Measurements from ENCODE around the gene ZNF516. TPM values are rescaled to one million over a fixed set of nuclear protein-coding genes. Genes with fewer than 3 reads are reported as not detected.

The ZNF516 gene
- total RNA-seq, 2 experiments from 2014 or later = 7.4 to 8.4 TPM

- no peak for DNase-seq
- Mint-ChIP-seq H3K36me3 (ENCODE audit: low read depth) (no peaks in the 10 kb centered on the region), H3K27me3 (ENCODE audit: low read depth) (peaks cover 32% of the 10 kb centered on the region), H3K4me1 (ENCODE audit: low read depth) (peaks cover 16% of the 10 kb centered on the region), H3K4me3 (no peak overlapping the region), H3K27ac (no peak overlapping the region), H3K9me3 (no peaks in the 10 kb centered on the region)
- intact Hi-C loops (cut with micrococcal nuclease) = no loop called here
- CTCF ChIA-PET = no interaction called here
Observed at GRCh38 chr18:76522551-76522950, 27.5 kb upstream of the ZNF516 start.

DNA sequence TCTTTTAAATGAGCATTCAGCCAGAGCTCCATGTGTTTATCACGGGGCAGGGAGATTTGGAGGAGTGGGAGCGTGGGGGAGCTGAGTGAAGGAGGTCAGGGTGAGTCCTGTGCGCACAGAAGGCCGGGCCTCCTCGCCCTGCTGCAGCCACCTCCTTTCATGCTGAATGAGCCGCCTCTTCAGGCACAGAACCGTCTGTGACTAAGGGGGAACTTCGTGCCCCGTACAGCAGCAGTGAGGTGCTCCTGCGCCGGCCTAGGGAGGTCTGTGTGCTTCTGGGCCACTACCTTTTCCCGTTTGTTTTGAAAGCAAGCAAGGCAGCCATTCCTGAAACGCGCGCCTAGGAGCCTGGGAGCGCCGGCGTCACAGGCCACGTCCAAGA is 27.1 kb upstream of the ZNF516 start:
- Mint-ChIP-seq H3K4me1 (ENCODE audit: low read depth) (peaks cover 18% of the 10 kb centered on the region), H3K9me3 (no peaks in the 10 kb centered on the region), H3K36me3 (ENCODE audit: low read depth) (no peaks in the 10 kb centered on the region), H3K4me3 (no peak overlapping the region), H3K27me3 (ENCODE audit: low read depth) (peaks cover 36% of the 10 kb centered on the region), H3K27ac (no peak overlapping the region)
- CTCF ChIA-PET = no interaction called here
- DNase-seq = no peak
- intact Hi-C loops (cut with micrococcal nuclease) = no loop called here

- intact Hi-C loops (cut with micrococcal nuclease) = no loop called here
- no peak overlapping the region for H3K27ac Mint-ChIP-seq
- peaks cover 32% of the 10 kb centered on the region for H3K27me3 Mint-ChIP-seq (ENCODE audit: low read depth)
- H3K9me3 Mint-ChIP-seq = no peaks in the 10 kb centered on the region
- CTCF ChIA-PET = no interaction called here
- no peak for DNase-seq
- no peak overlapping the region for H3K4me3 Mint-ChIP-seq
- peaks cover 18% of the 10 kb centered on the region for H3K4me1 Mint-ChIP-seq (ENCODE audit: low read depth)
- H3K36me3 Mint-ChIP-seq (ENCODE audit: low read depth) = no peaks in the 10 kb centered on the region
Observed at GRCh38 chr18:76521417-76522121, 26.5 kb upstream of the ZNF516 start.

DNA sequence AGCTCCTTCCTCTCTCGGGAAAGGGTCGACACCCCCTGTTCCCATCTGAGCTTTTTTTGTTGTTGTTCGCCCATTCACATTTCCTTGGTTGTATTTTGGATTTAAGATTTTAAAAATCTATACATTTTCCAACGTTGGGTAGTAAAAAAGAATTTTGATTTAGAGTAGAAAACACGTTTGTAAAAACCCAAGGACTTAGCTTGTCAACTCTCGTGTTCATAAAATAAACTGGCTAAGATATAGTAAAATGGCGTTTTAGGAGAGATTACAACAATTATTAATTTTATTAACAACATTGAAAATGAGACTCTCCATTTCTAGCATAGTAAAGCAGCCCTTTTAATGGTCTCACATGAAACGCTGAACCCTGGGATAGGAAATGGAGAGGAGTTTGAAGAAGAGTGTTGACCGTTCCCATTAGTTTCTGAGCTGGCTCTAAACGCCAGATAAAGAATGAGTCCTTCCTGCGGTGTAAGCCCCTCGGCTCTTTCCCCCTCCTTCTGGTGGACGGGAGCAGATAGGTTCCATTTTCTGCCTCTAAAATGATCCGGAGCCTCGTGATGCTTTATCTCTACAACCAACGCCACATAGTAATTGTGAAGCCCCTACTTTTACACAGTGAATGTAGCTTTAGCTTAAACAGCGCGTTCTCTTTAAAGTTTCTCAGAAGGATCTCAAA is 24.0 kb upstream of the ZNF516 start:
- Mint-ChIP-seq H3K9me3 (no peaks in the 10 kb centered on the region), H3K27me3 (ENCODE audit: low read depth) (peaks cover 28% of the 10 kb centered on the region), H3K27ac (no peak overlapping the region), H3K36me3 (ENCODE audit: low read depth) (no peaks in the 10 kb centered on the region), H3K4me1 (ENCODE audit: low read depth) (peaks cover 17% of the 10 kb centered on the region), H3K4me3 (peak overlapping the region; percentile 58)
- no peak for DNase-seq
- CTCF ChIA-PET = no interaction called here
- intact Hi-C loops (cut with micrococcal nuclease) = no loop called here

- Mint-ChIP-seq H3K36me3 (ENCODE audit: low read depth) (no peaks in the 10 kb centered on the region), H3K27me3 (ENCODE audit: low read depth) (peaks cover 28% of the 10 kb centered on the region), H3K27ac (no peak overlapping the region), H3K4me3 (peak overlapping the region; percentile 58), H3K4me1 (ENCODE audit: low read depth) (peaks cover 17% of the 10 kb centered on the region), H3K9me3 (no peaks in the 10 kb centered on the region)
- CTCF ChIA-PET = no interaction called here
- DNase-seq = peak; percentile 7
- intact Hi-C loops (cut with micrococcal nuclease) = no loop called here
Observed at GRCh38 chr18:76518123-76518859, 23.2 kb upstream of the ZNF516 start.

GRCh38 chr18:76515576-76515975 is 20.5 kb upstream of the ZNF516 start:
- CTCF ChIA-PET = interaction anchor here (0.7 kb wide), 1 partner anchor 13 kb away, joined by 3 read pairs; no protein-coding TSS in a partner anchor

GRCh38 chr18:76514573-76514972 is 19.5 kb upstream of the ZNF516 start:
- intact Hi-C loops (cut with micrococcal nuclease) = no loop called here
- CTCF ChIA-PET = interaction anchor here (0.8 kb wide), 1 partner anchor 1185 kb away, joined by 3 read pairs; no protein-coding TSS in a partner anchor
- H3K27ac Mint-ChIP-seq = no peak overlapping the region

More at GRCh38 chr18:76515576-76515975, 20.5 kb upstream of the ZNF516 start:
- Mint-ChIP-seq H3K4me3 (no peak overlapping the region), H3K4me1 (ENCODE audit: low read depth) (peaks cover 17% of the 10 kb centered on the region), H3K36me3 (ENCODE audit: low read depth) (no peaks in the 10 kb centered on the region), H3K27ac (no peak overlapping the region), H3K27me3 (ENCODE audit: low read depth) (peaks cover 28% of the 10 kb centered on the region), H3K9me3 (no peaks in the 10 kb centered on the region)
- intact Hi-C loops (cut with micrococcal nuclease) = no loop called here
- no peak for DNase-seq

GRCh38 chr18:76507830-76508385 is 12.9 kb upstream of the ZNF516 start:
- H3K36me3 Mint-ChIP-seq (ENCODE audit: low read depth) = no peaks in the 10 kb centered on the region
- H3K4me1 Mint-ChIP-seq (ENCODE audit: low read depth) = no peaks in the 10 kb centered on the region
- no peak overlapping the region for H3K4me3 Mint-ChIP-seq
- peaks cover 3% of the 10 kb centered on the region for H3K27me3 Mint-ChIP-seq (ENCODE audit: low read depth)
- no peak overlapping the region for H3K27ac Mint-ChIP-seq
- CTCF ChIA-PET = no interaction called here
- intact Hi-C loops (cut with micrococcal nuclease) = no loop called here
- no peaks in the 10 kb centered on the region for H3K9me3 Mint-ChIP-seq
- no peak for DNase-seq

More at GRCh38 chr18:76514573-76514972, 19.5 kb upstream of the ZNF516 start:
- no peak for DNase-seq
- no peaks in the 10 kb centered on the region for H3K9me3 Mint-ChIP-seq
- H3K36me3 Mint-ChIP-seq (ENCODE audit: low read depth) = no peaks in the 10 kb centered on the region
- H3K4me3 Mint-ChIP-seq = no peak overlapping the region
- H3K4me1 Mint-ChIP-seq (ENCODE audit: low read depth) = peaks cover 17% of the 10 kb centered on the region
- peaks cover 28% of the 10 kb centered on the region for H3K27me3 Mint-ChIP-seq (ENCODE audit: low read depth)

GRCh38 chr18:76506974-76507764 is 12.1 kb upstream of the ZNF516 start:
- H3K4me3 Mint-ChIP-seq = no peak overlapping the region
- peaks cover 3% of the 10 kb centered on the region for H3K27me3 Mint-ChIP-seq (ENCODE audit: low read depth)
- H3K27ac Mint-ChIP-seq = no peak overlapping the region
- H3K9me3 Mint-ChIP-seq = no peaks in the 10 kb centered on the region
- no peaks in the 10 kb centered on the region for H3K36me3 Mint-ChIP-seq (ENCODE audit: low read depth)
- no peak for DNase-seq
- no peaks in the 10 kb centered on the region for H3K4me1 Mint-ChIP-seq (ENCODE audit: low read depth)
- intact Hi-C loops (cut with micrococcal nuclease) = no loop called here
- CTCF ChIA-PET = no interaction called here

DNA sequence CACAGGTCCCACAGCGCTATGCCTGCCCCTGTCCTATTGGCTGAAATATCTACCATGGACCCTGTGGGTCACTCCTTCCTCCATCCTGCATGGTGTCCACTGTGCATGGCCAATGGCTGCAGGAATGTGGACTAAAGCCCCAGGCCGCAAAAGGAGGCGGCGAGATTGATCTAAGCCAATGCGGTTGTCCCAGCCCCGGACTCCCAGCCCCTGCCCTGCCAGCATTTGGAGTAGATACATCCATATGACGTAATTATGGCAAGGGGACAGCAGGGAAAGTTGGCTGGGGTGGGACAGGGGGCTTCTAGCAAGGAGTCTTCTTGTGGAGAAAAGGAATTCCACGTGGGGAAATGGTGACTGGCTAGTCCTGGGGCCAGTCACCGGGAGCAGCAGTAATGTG is 11.4 kb upstream of the ZNF516 start:
- H3K36me3 Mint-ChIP-seq (ENCODE audit: low read depth) = no peaks in the 10 kb centered on the region
- CTCF ChIA-PET = no interaction called here
- no peaks in the 10 kb centered on the region for H3K9me3 Mint-ChIP-seq
- peaks cover 3% of the 10 kb centered on the region for H3K27me3 Mint-ChIP-seq (ENCODE audit: low read depth)
- no peak overlapping the region for H3K4me3 Mint-ChIP-seq
- intact Hi-C loops (cut with micrococcal nuclease) = no loop called here
- no peak overlapping the region for H3K27ac Mint-ChIP-seq
- DNase-seq = no peak
- H3K4me1 Mint-ChIP-seq (ENCODE audit: low read depth) = no peaks in the 10 kb centered on the region

- CTCF ChIA-PET = no interaction called here
- Mint-ChIP-seq H3K36me3 (ENCODE audit: low read depth) (no peaks in the 10 kb centered on the region), H3K9me3 (no peaks in the 10 kb centered on the region)
Observed at GRCh38 chr18:76505614-76506013, 10.6 kb upstream of the ZNF516 start.

DNA sequence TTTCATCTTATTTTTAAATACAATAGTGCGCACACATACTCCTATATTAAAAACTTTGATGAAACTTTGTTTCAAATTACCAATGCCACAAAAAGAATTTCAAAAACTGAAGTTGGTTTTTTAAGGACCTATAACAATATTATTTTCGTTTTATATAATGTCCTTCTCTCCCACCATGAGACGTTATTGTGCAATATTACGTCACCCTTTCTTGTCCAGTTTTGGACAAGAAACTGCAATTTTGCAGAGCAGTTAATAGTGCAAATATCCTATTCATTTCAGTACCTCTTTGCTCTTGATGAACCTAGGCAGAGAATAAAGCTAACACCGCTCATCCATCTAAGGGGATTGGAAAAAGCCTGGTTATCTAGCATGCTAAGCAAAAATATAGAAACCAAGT is 9.7 kb upstream of the ZNF516 start:
- no peak for DNase-seq
- H3K9me3 Mint-ChIP-seq = no peaks in the 10 kb centered on the region
- H3K4me1 Mint-ChIP-seq (ENCODE audit: low read depth) = no peaks in the 10 kb centered on the region
- H3K36me3 Mint-ChIP-seq (ENCODE audit: low read depth) = no peaks in the 10 kb centered on the region
- H3K27ac Mint-ChIP-seq = no peak overlapping the region
- no peak overlapping the region for H3K4me3 Mint-ChIP-seq
- intact Hi-C loops (cut with micrococcal nuclease) = no loop called here
- CTCF ChIA-PET = no interaction called here
- H3K27me3 Mint-ChIP-seq (ENCODE audit: low read depth) = peaks cover 3% of the 10 kb centered on the region

More at GRCh38 chr18:76505614-76506013, 10.6 kb upstream of the ZNF516 start:
- H3K4me3 Mint-ChIP-seq = no peak overlapping the region
- DNase-seq = no peak
- intact Hi-C loops (cut with micrococcal nuclease) = no loop called here
- H3K4me1 Mint-ChIP-seq (ENCODE audit: low read depth) = no peaks in the 10 kb centered on the region
- H3K27me3 Mint-ChIP-seq (ENCODE audit: low read depth) = peaks cover 3% of the 10 kb centered on the region
- no peak overlapping the region for H3K27ac Mint-ChIP-seq

Measured in activated naive CD4-positive, alpha-beta T cell treated with anti-CD3 and anti-CD28 coated beads for 36 hours (primary cell).